Suprapubic skin (tissue), 4 donors: ENCODE results near the gene PCDHB14.

Experiments used
- EP300 ChIP-seq: sonication (generic); formaldehyde crosslinking; IDR thresholded peaks from one replicate; pipeline ENCODE4 v1.6.1; 2017; ENCODE audit warnings: antibody characterized with exemption
- POLR2A ChIP-seq, 2 donors: fragments of 450-650 bp; IDR thresholded peaks; one replicate each; pipeline ENCODE4 v1.6.1; 2017; ENCODE audit warnings: antibody characterized with exemption in 2 of 2, mild to moderate bottlenecking in 2 of 2, moderate library complexity in 2 of 2
- POLR2AphosphoS5 ChIP-seq, 3 donors: sonication (generic); formaldehyde crosslinking; IDR thresholded peaks; one replicate each; pipeline ENCODE4 v1.6.1; 2017; ENCODE audit warnings: antibody characterized with exemption in 3 of 3
- TF ChIP-seq, protein P1 (sequence below), 2 donors: fragments of 200-600 bp in 1 of 2; fragments of 450-650 bp in 1 of 2; sonication (generic) in 1 of 2; IDR thresholded peaks; one replicate each; pipeline ENCODE4 v1.5.1; 2016 to 2019; ENCODE audit warnings: antibody characterized with exemption in 2 of 2, mild to moderate bottlenecking in 1 of 2, moderate library complexity in 1 of 2

DNA sequence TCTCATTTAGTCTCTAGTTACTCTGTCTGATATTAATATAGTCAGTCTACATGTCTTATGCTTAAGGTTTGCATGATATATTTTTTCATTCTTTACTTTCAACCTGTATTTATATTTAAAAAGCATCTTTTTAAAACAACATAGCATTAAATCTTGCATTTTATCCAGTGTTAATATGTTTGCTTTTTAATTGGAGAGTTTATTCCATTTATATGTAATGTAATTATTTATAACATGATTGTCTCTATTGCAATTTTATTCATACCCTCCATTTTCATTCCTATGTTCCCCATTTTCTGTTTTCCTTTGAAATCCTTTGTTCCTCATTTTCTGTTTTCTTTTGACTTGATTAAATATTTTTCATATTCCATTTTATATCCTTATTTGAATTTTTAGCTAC is 35.3 kb downstream of the PCDHB14 start:
- TF ChIP-seq, protein P1, sequence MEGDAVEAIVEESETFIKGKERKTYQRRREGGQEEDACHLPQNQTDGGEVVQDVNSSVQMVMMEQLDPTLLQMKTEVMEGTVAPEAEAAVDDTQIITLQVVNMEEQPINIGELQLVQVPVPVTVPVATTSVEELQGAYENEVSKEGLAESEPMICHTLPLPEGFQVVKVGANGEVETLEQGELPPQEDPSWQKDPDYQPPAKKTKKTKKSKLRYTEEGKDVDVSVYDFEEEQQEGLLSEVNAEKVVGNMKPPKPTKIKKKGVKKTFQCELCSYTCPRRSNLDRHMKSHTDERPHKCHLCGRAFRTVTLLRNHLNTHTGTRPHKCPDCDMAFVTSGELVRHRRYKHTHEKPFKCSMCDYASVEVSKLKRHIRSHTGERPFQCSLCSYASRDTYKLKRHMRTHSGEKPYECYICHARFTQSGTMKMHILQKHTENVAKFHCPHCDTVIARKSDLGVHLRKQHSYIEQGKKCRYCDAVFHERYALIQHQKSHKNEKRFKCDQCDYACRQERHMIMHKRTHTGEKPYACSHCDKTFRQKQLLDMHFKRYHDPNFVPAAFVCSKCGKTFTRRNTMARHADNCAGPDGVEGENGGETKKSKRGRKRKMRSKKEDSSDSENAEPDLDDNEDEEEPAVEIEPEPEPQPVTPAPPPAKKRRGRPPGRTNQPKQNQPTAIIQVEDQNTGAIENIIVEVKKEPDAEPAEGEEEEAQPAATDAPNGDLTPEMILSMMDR (IDR thresholded peaks at IDR 0.05): no peak
- TF ChIP-seq POLR2AphosphoS5 (IDR thresholded peaks at IDR 0.05) (no peak), EP300 (no peak), POLR2A (IDR thresholded peaks at IDR 0.05) (no peak)
